Left renal cortex interstitium (tissue), 4 donors: ENCODE data around the gene SERPINH1. TPM values are rescaled to one million over a fixed set of nuclear protein-coding genes. Genes with fewer than 3 reads are reported as not detected.

Experiments used
- DNase-seq, 4 donors: peaks; one replicate each; pipeline ENCODE4 v3.0.0-alpha.2; 2013; ENCODE audit warnings: low read depth in 4 of 4, low spot score in 2 of 4, missing footprints in 1 of 4
- polyA plus RNA-seq, 4 donors: library from polyadenylated mRNA; unstranded; fragments of 120-200 nt; gene quantifications; one replicate each; pipeline ENCODE4 v1.2.1, GENCODE V29; 2013; ENCODE audit not compliant: insufficient read length in 4 of 4

Gene SERPINH1
- polyA plus RNA-seq, 4 donors: 306 to 442 (median 334) TPM

GRCh38 chr11:75532200-75533048, 29.6 kb upstream of the SERPINH1 start:
- peak in 1 of 4 donors; percentile 58 for DNase-seq

- DNase-seq: no peak
These were observed 28.2 kb upstream of the SERPINH1 start for GRCh38 chr11:75533896-75534258.

- no peak for DNase-seq
These were observed 27.6 kb upstream of the SERPINH1 start for GRCh38 chr11:75534259-75535069.

GRCh38 chr11:75535071-75535470, 27.0 kb upstream of the SERPINH1 start:
- no peak for DNase-seq

GRCh38 chr11:75536786-75537641, 25.0 kb upstream of the SERPINH1 start:
- no peak for DNase-seq

- no peak for DNase-seq
These were observed 24.3 kb upstream of the SERPINH1 start for GRCh38 chr11:75537740-75538139.

- DNase-seq: no peak
These were observed 23.7 kb upstream of the SERPINH1 start for GRCh38 chr11:75538150-75538942.

- no peak for DNase-seq
These were observed 22.4 kb upstream of the SERPINH1 start for GRCh38 chr11:75539459-75540334.

- DNase-seq: no peak
These were observed 20.6 kb upstream of the SERPINH1 start for GRCh38 chr11:75541193-75542087.

GRCh38 chr11:75542088-75542438, 20.0 kb upstream of the SERPINH1 start:
- DNase-seq: no peak

- no peak for DNase-seq
These were observed 18.2 kb upstream of the SERPINH1 start for GRCh38 chr11:75543806-75544205.

GRCh38 chr11:75547177-75547576, 14.9 kb upstream of the SERPINH1 start:
- no peak for DNase-seq

GRCh38 chr11:75547617-75548058, 14.4 kb upstream of the SERPINH1 start:
- DNase-seq: no peak

GRCh38 chr11:75548595-75549272, 13.3 kb upstream of the SERPINH1 start:
- no peak for DNase-seq

GRCh38 chr11:75549370-75549958, 12.6 kb upstream of the SERPINH1 start:
- no peak for DNase-seq

GRCh38 chr11:75553182-75553581, 8.9 kb upstream of the SERPINH1 start:
- DNase-seq: no peak

GRCh38 chr11:75553889-75554257, 8.2 kb upstream of the SERPINH1 start:
- DNase-seq: no peak
